Ovary (tissue), 9 donors: ENCODE data around the gene CHCHD3. TPM values are rescaled to one million over a fixed set of nuclear protein-coding genes. Genes with fewer than 3 reads are reported as not detected.
"Not testable (repeated sequence)": the region's sequence is repeated elsewhere in the genome, so short reads cannot be mapped to it uniquely, and the experiment has no call there.

Experiments
- DNase-seq, 5 donors: peaks; one replicate each; pipeline ENCODE4 v3.0.0-alpha.2; 2019 to 2020
- H3K27ac ChIP-seq, 2 donors: fragments of 200-600 bp; one replicate each; pipeline versions ENCODE4 v1.5.1 to v1.8.0; 2019 to 2022
- H3K27me3 ChIP-seq: fragments of 200-600 bp; one replicate; pipeline ENCODE4 v1.8.0; 2022
- H3K36me3 ChIP-seq: fragments of 200-600 bp; sonication (generic); one replicate; pipeline ENCODE4 v1.5.1; 2019
- H3K4me1 ChIP-seq: one replicate; pipeline ENCODE4 v1.8.1; 2013; ENCODE audit warnings: mild to moderate bottlenecking, moderate library complexity; ENCODE audit not compliant: insufficient read depth
- H3K4me3 ChIP-seq: fragments of 200-600 bp; sonication (generic); one replicate; pipeline ENCODE4 v1.5.1; 2017
- H3K9me3 ChIP-seq, 2 donors: fragments of 200-600 bp in 1 of 2; sonication (generic) in 1 of 2; one replicate each; pipeline versions ENCODE4 v1.5.1 to v1.8.1; 2013 to 2019; ENCODE audit warnings: mild to moderate bottlenecking in 1 of 2, moderate library complexity in 1 of 2
- EP300 ChIP-seq: sonication (generic); formaldehyde crosslinking; IDR thresholded peaks from one replicate; pipeline ENCODE4 v1.6.1; 2017; ENCODE audit warnings: antibody characterized with exemption
- POLR2A ChIP-seq: fragments of 450-650 bp; IDR thresholded peaks from one replicate; pipeline ENCODE4 v1.6.1; 2017; ENCODE audit warnings: antibody characterized with exemption, mild to moderate bottlenecking, moderate library complexity
- WGBS, 3 donors: extraction: QIAGEN DNeasy Blood & Tissue Kit in 1 of 3; methylation state at CpG; one replicate each; pipeline versions ENCODE4 v1.1.5 to v1.1.7; 2013 to 2017; 5-methylcytosine and 5-hydroxymethylcytosine counted together
- intact Hi-C, 4 donors: fragments of 100-400 bp; cut with DNase I; formaldehyde crosslinking; loops; one replicate each; pipeline versions ENCODE4 v1.11.0 to v1.15.1; 2022 to 2023
- polyA plus RNA-seq, 2 donors: library from polyadenylated mRNA; stranded (reverse); fragments of 200-250 nt in 1 of 2; fragments of 350-450 nt in 1 of 2; fragmentation: Illumina TruSeq in 1 of 2; extraction: RNeasy Lipid Tissue Mini Kit (QIAGEN cat#74804) in 1 of 2; gene quantifications; one replicate each; pipeline ENCODE4 v1.2.3, GENCODE V29; 2013 to 2014
- total RNA-seq, 7 donors: library from RNA; depleted of rRNA in 2 of 7; stranded (reverse); fragments of >200 nt in 2 of 7; fragmentation: NEBNext Ultra II Directional in 3 of 7; extraction: Animal tissue kit (Norgen Biotek cat#: 25700) in 3 of 7; gene quantifications; one replicate each; pipeline versions ENCODE4 v1.1.0 to v1.2.4, GENCODE V29; 2016 to 2023
- TF ChIP-seq, protein P1 (sequence below), 3 donors: fragments of 450-650 bp in 2 of 3; fragments of 200-600 bp in 1 of 3; IDR thresholded peaks; one replicate each; pipeline versions ENCODE4 v1.5.1 to v1.8.0; 2016 to 2022; ENCODE audit warnings: antibody characterized with exemption in 3 of 3, mild to moderate bottlenecking in 1 of 3
- donor health status: DM: no; HTN: no; CAD: no; lungs with moderate emphysema.
- donor health status: DM: no; HTN: no; CAD: no.
- donor health status: Bipolar disorder and iron deficiency.
- donor health status: DM: yes; HTN: yes; CAD: no.
- donor health status: DM: no; HTN: no; CAD: no.
- donor health status: DM: yes; HTN: yes; CAD: no.

The CHCHD3 gene
- total and polyA plus RNA-seq, 9 donors: 31.4 to 59.1 (median 36.7) TPM

DNA sequence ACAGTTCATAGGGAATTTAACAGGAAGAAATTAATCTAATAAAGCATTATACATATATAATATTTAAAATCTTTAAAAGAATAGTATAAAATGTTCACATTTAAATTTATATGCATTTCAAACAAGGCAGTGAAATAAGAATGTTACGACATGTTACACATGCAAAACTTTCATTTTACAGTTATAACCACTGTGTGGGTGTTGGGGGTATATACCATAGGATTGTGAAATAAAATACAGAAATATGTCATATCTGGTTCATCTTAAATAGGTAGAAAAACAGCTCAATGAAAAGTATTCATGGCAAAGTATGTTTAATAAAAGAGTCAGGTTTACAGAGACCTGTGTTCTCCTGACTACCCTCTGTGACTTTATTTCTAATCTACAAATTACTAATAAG is 45.6 kb downstream of the CHCHD3 start:
- H3K9me3 ChIP-seq: no peaks in the 10 kb centered on the region
- no peaks in the 10 kb centered on the region for H3K36me3 ChIP-seq
- no peak overlapping the region for H3K27ac ChIP-seq
- no peaks in the 10 kb centered on the region for H3K4me1 ChIP-seq
- no peaks in the 10 kb centered on the region for H3K27me3 ChIP-seq
- no peak overlapping the region for H3K4me3 ChIP-seq
- WGBS, 3 donors: 95 to 97% (median 95%) methylated on average over 1 of the region's 1 CpG
- DNase-seq: no peak
- TF ChIP-seq, protein P1, sequence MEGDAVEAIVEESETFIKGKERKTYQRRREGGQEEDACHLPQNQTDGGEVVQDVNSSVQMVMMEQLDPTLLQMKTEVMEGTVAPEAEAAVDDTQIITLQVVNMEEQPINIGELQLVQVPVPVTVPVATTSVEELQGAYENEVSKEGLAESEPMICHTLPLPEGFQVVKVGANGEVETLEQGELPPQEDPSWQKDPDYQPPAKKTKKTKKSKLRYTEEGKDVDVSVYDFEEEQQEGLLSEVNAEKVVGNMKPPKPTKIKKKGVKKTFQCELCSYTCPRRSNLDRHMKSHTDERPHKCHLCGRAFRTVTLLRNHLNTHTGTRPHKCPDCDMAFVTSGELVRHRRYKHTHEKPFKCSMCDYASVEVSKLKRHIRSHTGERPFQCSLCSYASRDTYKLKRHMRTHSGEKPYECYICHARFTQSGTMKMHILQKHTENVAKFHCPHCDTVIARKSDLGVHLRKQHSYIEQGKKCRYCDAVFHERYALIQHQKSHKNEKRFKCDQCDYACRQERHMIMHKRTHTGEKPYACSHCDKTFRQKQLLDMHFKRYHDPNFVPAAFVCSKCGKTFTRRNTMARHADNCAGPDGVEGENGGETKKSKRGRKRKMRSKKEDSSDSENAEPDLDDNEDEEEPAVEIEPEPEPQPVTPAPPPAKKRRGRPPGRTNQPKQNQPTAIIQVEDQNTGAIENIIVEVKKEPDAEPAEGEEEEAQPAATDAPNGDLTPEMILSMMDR (IDR thresholded peaks at IDR 0.05): no peak
- TF ChIP-seq EP300 (no peak), POLR2A (no peak)
- intact Hi-C loops: no loop called here

DNA sequence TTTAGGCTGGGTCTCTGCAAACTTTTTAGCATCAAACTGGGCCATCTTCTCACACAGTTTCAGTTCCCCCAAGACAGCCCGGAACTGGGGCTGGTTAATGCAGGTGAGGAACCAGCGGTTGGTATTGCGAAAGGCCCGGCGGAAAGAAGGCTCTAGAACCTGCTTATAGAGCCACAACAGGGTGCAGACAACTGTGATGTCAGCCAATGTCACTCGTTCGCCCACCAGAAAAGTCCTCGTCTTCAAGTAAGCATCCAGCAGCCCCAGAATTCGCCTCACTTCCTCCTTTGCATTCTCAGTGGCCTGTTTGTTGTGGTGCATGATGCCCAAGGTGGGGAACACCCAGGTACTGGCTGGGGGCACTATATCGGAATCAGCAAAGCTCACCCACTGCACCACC is 46.6 kb downstream of the CHCHD3 start:
- H3K4me1 ChIP-seq, H3K9me3 ChIP-seq, H3K27ac ChIP-seq, H3K36me3 ChIP-seq, H3K27me3 ChIP-seq, DNase-seq, H3K4me3 ChIP-seq, intact Hi-C loops: not testable (repeated sequence)
- 98% methylated on average over 10 of the region's 10 CpGs for WGBS, 3 donors

DNA sequence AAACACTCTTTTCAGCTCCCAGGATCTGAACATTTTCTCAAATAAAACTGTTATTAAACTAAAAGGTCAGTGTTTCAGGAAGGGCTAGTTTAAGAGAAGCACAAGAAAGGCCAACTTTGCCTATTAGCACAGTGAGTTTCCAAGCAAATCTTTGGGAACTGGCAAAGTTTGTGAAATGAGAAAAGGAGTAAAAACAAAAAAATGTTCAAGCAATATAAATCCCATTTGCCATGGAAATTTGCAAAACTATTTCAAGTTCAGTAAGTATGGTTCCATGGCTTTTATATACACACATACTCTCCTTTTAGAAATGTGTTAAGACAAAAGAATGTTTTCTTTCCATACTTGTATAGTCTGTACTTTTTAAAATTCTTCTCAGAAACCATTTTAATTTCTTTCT is 51.5 kb downstream of the CHCHD3 start:
- Histone ChIP-seq H3K36me3 (no peaks in the 10 kb centered on the region), H3K4me1 (peaks cover 4% of the 10 kb centered on the region), H3K9me3 (no peaks in the 10 kb centered on the region), H3K27me3 (no peaks in the 10 kb centered on the region), H3K27ac (no peak overlapping the region), H3K4me3 (no peak overlapping the region)
- TF ChIP-seq POLR2A: no peak
- no peak for DNase-seq
- intact Hi-C loops: no loop called here

DNA sequence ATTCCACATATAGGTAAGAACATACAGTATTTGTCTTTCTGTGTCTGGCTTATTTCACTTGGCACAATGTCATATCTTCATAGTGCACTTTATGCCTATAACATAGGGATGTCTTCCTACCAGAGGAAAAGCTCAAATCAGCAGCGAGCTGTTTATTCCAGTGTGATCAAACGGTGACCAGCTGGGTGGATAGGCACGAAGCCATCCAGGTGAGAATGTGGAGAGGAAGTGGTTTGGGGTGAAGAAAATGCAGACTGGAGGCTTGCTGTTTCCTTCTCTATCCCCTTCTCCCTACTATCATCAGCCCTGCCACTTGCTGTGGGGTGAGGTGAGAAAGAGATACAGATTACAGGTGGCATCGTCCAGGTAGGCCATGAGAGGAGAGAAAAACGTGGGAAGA is 52.4 kb downstream of the CHCHD3 start:
- no peaks in the 10 kb centered on the region for H3K27me3 ChIP-seq
- H3K27ac ChIP-seq: no peak overlapping the region
- no peak for DNase-seq
- no peak for TF ChIP-seq EP300
- TF ChIP-seq, protein P1 (IDR thresholded peaks at IDR 0.05): no peak
- TF ChIP-seq POLR2A: no peak
- 69 to 76% (median 70%) methylated on average over 5 of the region's 5 CpGs for WGBS, 3 donors
- H3K36me3 ChIP-seq: no peaks in the 10 kb centered on the region
- H3K4me1 ChIP-seq: peaks cover 4% of the 10 kb centered on the region
- no peaks in the 10 kb centered on the region for H3K9me3 ChIP-seq
- intact Hi-C loops: no loop called here
- no peak overlapping the region for H3K4me3 ChIP-seq

DNA sequence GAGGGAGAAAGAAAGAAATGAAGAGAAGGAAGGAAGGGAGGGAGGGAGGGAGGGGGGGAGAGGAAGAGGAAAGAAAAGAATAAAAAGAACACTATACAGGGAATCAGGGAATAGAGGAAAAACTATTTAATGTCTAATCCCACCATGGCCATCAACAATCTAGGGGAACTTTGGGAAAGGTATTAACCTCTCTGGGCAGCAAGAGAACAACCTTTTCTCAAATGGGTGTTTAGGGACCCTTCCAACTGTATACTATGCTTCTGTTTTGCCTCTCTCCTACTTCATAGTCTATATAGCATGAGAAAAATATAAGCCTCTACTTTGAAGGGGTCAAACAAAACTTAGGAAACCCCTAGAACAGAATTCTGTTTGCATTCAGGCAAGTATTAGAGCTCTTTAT is 54.5 kb downstream of the CHCHD3 start:
- Histone ChIP-seq H3K9me3 (no peaks in the 10 kb centered on the region), H3K27ac (no peak overlapping the region), H3K36me3 (no peaks in the 10 kb centered on the region), H3K4me3 (no peak overlapping the region), H3K4me1 (peaks cover 4% of the 10 kb centered on the region), H3K27me3 (no peaks in the 10 kb centered on the region)
- no peak for DNase-seq
- intact Hi-C loops: no loop called here
- TF ChIP-seq, protein P1 (IDR thresholded peaks at IDR 0.05): no peak
- TF ChIP-seq EP300 (no peak), POLR2A (no peak)

DNA sequence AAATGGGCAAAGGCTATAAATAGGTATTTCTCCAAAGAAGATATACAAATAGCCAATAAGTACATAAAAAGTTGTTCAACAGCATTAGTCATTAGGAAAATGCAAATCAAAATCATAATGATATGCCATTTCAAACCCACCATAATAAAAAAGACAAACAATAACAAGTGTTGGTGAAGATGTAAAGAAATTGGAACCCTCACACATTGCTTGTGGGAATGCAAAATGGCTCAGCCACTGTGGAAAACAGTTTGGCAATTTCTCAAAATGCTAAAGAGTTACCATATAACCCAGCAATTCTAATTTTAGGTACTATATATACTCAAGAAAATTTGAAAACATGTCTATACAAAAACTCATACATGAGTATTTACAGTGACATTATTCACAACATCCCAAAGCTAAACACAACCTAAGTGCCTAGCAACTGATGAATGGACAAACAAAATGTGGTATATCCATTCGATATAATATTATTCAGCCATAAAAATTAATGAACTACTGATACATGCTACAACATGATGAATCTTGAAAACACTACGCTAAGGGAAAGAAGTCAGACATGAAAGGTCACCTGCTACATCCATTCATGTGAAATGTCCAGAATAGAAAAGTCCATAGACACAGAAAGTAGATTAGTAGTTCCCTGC is 55.6 kb downstream of the CHCHD3 start:
- Histone ChIP-seq H3K27ac (no peak overlapping the region), H3K4me1 (peaks cover 4% of the 10 kb centered on the region), H3K27me3 (no peaks in the 10 kb centered on the region), H3K9me3 (no peaks in the 10 kb centered on the region), H3K36me3 (no peaks in the 10 kb centered on the region), H3K4me3 (no peak overlapping the region)
- TF ChIP-seq EP300 (no peak), POLR2A (no peak)
- TF ChIP-seq, protein P1 (IDR thresholded peaks at IDR 0.05): no peak
- intact Hi-C loops: no loop called here
- DNase-seq: no peak
- 95 to 98% (median 96%) methylated on average over 2 of the region's 2 CpGs for WGBS, 3 donors
